CD4-positive, alpha-beta memory T cell (primary cell): Measurements from ENCODE around the gene MAOA. TPM values are rescaled to one million over a fixed set of nuclear protein-coding genes. Genes with fewer than 3 reads are reported as not detected.

Experiments
- CTCF ChIA-PET: fragments of 350-600 bp; sonication (Branson Sonifier 250); formaldehyde crosslinking; loops from one replicate; lab custom pipeline; 2021; ENCODE audit warnings: inconsistent platforms; ENCODE audit not compliant: partially characterized antibody; lab: Charles Lee
- POLR2A ChIA-PET: fragments of 350-600 bp; sonication (Branson Sonifier 250); formaldehyde crosslinking; loops from one replicate; lab custom pipeline; 2021; ENCODE audit not compliant: partially characterized antibody; lab: Charles Lee
- DNase-seq, 5 donors: peaks; one replicate each; pipeline versions ENCODE4 v3.0.0 to v3.0.0-alpha.2; 2020 to 2022; ENCODE audit warnings: mixed read lengths in 1 of 5
- H3K27ac ChIP-seq: one replicate; pipeline ENCODE4 v1.7.0; 2013; ENCODE audit warnings: low read depth, low read length
- H3K27me3 ChIP-seq: 2 replicates; pipeline ENCODE4 v1.7.0; 2013; ENCODE audit warnings: mild to moderate bottlenecking, low read length, moderate library complexity; ENCODE audit not compliant: insufficient read depth
- H3K36me3 ChIP-seq: 2 replicates; pipeline ENCODE4 v1.7.0; 2013; ENCODE audit warnings: mild to moderate bottlenecking, low read length, moderate library complexity; ENCODE audit not compliant: insufficient read depth
- H3K4me1 ChIP-seq: 2 replicates; pipeline ENCODE4 v1.7.0; 2013; ENCODE audit warnings: mild to moderate bottlenecking, low read length, moderate library complexity; ENCODE audit not compliant: insufficient read depth
- H3K4me3 ChIP-seq, 2 donors: one replicate each; pipeline ENCODE4 v1.7.0; 2013; ENCODE audit warnings: low read length in 2 of 2, mild to moderate bottlenecking in 1 of 2
- H3K9me3 ChIP-seq, 2 donors: one replicate each; pipeline ENCODE4 v1.7.0; 2013; ENCODE audit warnings: low read length in 2 of 2, control low read depth in 1 of 2; ENCODE audit not compliant: control insufficient read depth in 1 of 2
- H3K27ac Mint-ChIP-seq, 7 donors: one replicate each; pipeline ENCODE4 v1.8.0; 2020 to 2021; ENCODE audit warnings: mixed read lengths in 7 of 7, mild to moderate bottlenecking in 6 of 7, inconsistent platforms in 3 of 7, moderate library complexity in 3 of 7
- H3K27me3 Mint-ChIP-seq, 2 donors: one replicate each; pipeline ENCODE4 v1.8.0; 2020 to 2021; ENCODE audit warnings: mixed read lengths in 2 of 2
- H3K36me3 Mint-ChIP-seq, 2 donors: one replicate each; pipeline ENCODE4 v1.8.0; 2020 to 2021; ENCODE audit warnings: mixed read lengths in 2 of 2, inconsistent platforms in 1 of 2, mild to moderate bottlenecking in 1 of 2
- H3K4me1 Mint-ChIP-seq, 4 donors: one replicate each; pipeline ENCODE4 v1.8.0; 2020 to 2021; ENCODE audit warnings: mixed read lengths in 4 of 4, mild to moderate bottlenecking in 1 of 4
- H3K4me3 Mint-ChIP-seq, 8 donors: one replicate each; pipeline ENCODE4 v1.8.0; 2020 to 2021; ENCODE audit warnings: mixed read lengths in 8 of 8, mild to moderate bottlenecking in 7 of 8, moderate library complexity in 6 of 8, inconsistent platforms in 3 of 8
- H3K9me3 Mint-ChIP-seq, 8 donors: one replicate each; pipeline ENCODE4 v1.8.0; 2020 to 2021; ENCODE audit warnings: mixed read lengths in 8 of 8, mild to moderate bottlenecking in 5 of 8, inconsistent platforms in 3 of 8, moderate library complexity in 1 of 8
- intact Hi-C: fragments of 100-400 bp; cut with micrococcal nuclease; formaldehyde crosslinking; loops from one replicate; pipeline ENCODE4 v1.15.1; 2023
- polyA plus RNA-seq, 2 donors: library from polyadenylated mRNA; unstranded; fragments of 300-500 nt; fragmentation: Illumina TruSeq; gene quantifications; one replicate each; pipeline ENCODE4 v1.2.3, GENCODE V29; 2021
- total RNA-seq, 2 experiments: library from RNA; stranded (reverse); gene quantifications; one replicate each; pipeline ENCODE4 v1.2.3, GENCODE V29; 2021

Gene MAOA
- total and polyA plus RNA-seq, 4 experiments from 2014 or later = 0.09 to 6.2 TPM; not detected in 2

- Mint-ChIP-seq H3K27ac (no peak overlapping the region), H3K4me1 (no peaks in the 10 kb centered on the region), H3K9me3 (peaks cover 0 to 5% (median 0%) of the 10 kb centered on the region in 8 donors), H3K36me3 (no peaks in the 10 kb centered on the region), H3K4me3 (no peak overlapping the region), H3K27me3 (peaks cover 3 to 4% of the 10 kb centered on the region in 2 donors)
- Histone ChIP-seq H3K27me3 (no peaks in the 10 kb centered on the region), H3K4me3 (no peak overlapping the region), H3K4me1 (no peaks in the 10 kb centered on the region), H3K9me3 (no peaks in the 10 kb centered on the region), H3K36me3 (no peaks in the 10 kb centered on the region), H3K27ac (no peak overlapping the region)
- POLR2A ChIA-PET = no interaction called here
- DNase-seq = no peak
- CTCF ChIA-PET = no interaction called here
- intact Hi-C loops = no loop called here
These were observed 71.9 kb downstream of the MAOA start for GRCh38 chrX:43728002-43728401.

GRCh38 chrX:43728966-43729365, 72.9 kb downstream of the MAOA start:
- intact Hi-C loops = no loop called here

GRCh38 chrX:43731086-43731485, 75.0 kb downstream of the MAOA start:
- Histone ChIP-seq H3K27ac (no peak overlapping the region), H3K27me3 (no peaks in the 10 kb centered on the region), H3K4me3 (no peak overlapping the region), H3K9me3 (no peaks in the 10 kb centered on the region), H3K4me1 (no peaks in the 10 kb centered on the region), H3K36me3 (no peaks in the 10 kb centered on the region)
- ChIA-PET POLR2A (no interaction called here), CTCF (no interaction called here)
- Mint-ChIP-seq H3K9me3 (no peaks in the 10 kb centered on the region), H3K27me3 (peaks cover 3 to 4% of the 10 kb centered on the region in 2 donors), H3K4me1 (peaks cover 0 to 1% (median 0%) of the 10 kb centered on the region in 4 donors), H3K36me3 (no peaks in the 10 kb centered on the region), H3K27ac (no peak overlapping the region), H3K4me3 (no peak overlapping the region)
- DNase-seq = no peak
- intact Hi-C loops = no loop called here

More at GRCh38 chrX:43728966-43729365, 72.9 kb downstream of the MAOA start:
- Mint-ChIP-seq H3K4me1 (peaks cover 0 to 1% (median 0%) of the 10 kb centered on the region in 4 donors), H3K36me3 (no peaks in the 10 kb centered on the region), H3K27me3 (peaks cover 3 to 4% of the 10 kb centered on the region in 2 donors), H3K27ac (no peak overlapping the region), H3K4me3 (no peak overlapping the region), H3K9me3 (no peaks in the 10 kb centered on the region)
- Histone ChIP-seq H3K27ac (no peak overlapping the region), H3K4me3 (no peak overlapping the region), H3K27me3 (no peaks in the 10 kb centered on the region), H3K4me1 (no peaks in the 10 kb centered on the region), H3K36me3 (no peaks in the 10 kb centered on the region), H3K9me3 (no peaks in the 10 kb centered on the region)
- no peak for DNase-seq
- CTCF ChIA-PET = no interaction called here
- POLR2A ChIA-PET = no interaction called here

GRCh38 chrX:43733699-43734098, 77.6 kb downstream of the MAOA start:
- no peak for DNase-seq
- ChIA-PET POLR2A (no interaction called here), CTCF (no interaction called here)
- Histone ChIP-seq H3K36me3 (no peaks in the 10 kb centered on the region), H3K4me1 (no peaks in the 10 kb centered on the region), H3K9me3 (no peaks in the 10 kb centered on the region), H3K4me3 (no peak overlapping the region), H3K27me3 (no peaks in the 10 kb centered on the region), H3K27ac (no peak overlapping the region)
- Mint-ChIP-seq H3K9me3 (no peaks in the 10 kb centered on the region), H3K4me3 (no peak overlapping the region), H3K27ac (no peak overlapping the region), H3K27me3 (peaks cover 0 to 3% of the 10 kb centered on the region in 2 donors), H3K4me1 (peaks cover 0 to 1% (median 0%) of the 10 kb centered on the region in 4 donors), H3K36me3 (no peaks in the 10 kb centered on the region)
- intact Hi-C loops = no loop called here

- intact Hi-C loops = no loop called here
- Histone ChIP-seq H3K9me3 (no peaks in the 10 kb centered on the region), H3K4me1 (no peaks in the 10 kb centered on the region), H3K36me3 (no peaks in the 10 kb centered on the region), H3K27ac (no peak overlapping the region), H3K27me3 (no peaks in the 10 kb centered on the region), H3K4me3 (no peak overlapping the region)
- H3K27ac Mint-ChIP-seq = no peak overlapping the region
- ChIA-PET POLR2A (no interaction called here), CTCF (no interaction called here)
- H3K27me3 Mint-ChIP-seq = no peaks in the 10 kb centered on the region
- peaks cover 0 to 3% of the 10 kb centered on the region in 2 donors for H3K36me3 Mint-ChIP-seq
- peaks cover 0 to 1% (median 0%) of the 10 kb centered on the region in 4 donors for H3K4me1 Mint-ChIP-seq
- no peak overlapping the region for H3K4me3 Mint-ChIP-seq
- H3K9me3 Mint-ChIP-seq = no peaks in the 10 kb centered on the region
- DNase-seq = no peak
These were observed 78.3 kb downstream of the MAOA start for GRCh38 chrX:43734444-43734843.

GRCh38 chrX:43735534-43735933, 79.4 kb downstream of the MAOA start:
- DNase-seq = no peak
- Mint-ChIP-seq H3K9me3 (no peaks in the 10 kb centered on the region), H3K36me3 (peaks cover 0 to 3% of the 10 kb centered on the region in 2 donors), H3K27me3 (no peaks in the 10 kb centered on the region), H3K27ac (no peak overlapping the region), H3K4me1 (peaks cover 0 to 1% (median 0%) of the 10 kb centered on the region in 4 donors), H3K4me3 (no peak overlapping the region)
- no peaks in the 10 kb centered on the region for H3K9me3 ChIP-seq
- no peak overlapping the region for H3K27ac ChIP-seq
- no peaks in the 10 kb centered on the region for H3K4me1 ChIP-seq
- H3K27me3 ChIP-seq = no peaks in the 10 kb centered on the region
- ChIA-PET POLR2A (no interaction called here), CTCF (no interaction called here)
- H3K4me3 ChIP-seq = no peak overlapping the region
- intact Hi-C loops = no loop called here
- no peaks in the 10 kb centered on the region for H3K36me3 ChIP-seq

GRCh38 chrX:43735957-43736356, 79.9 kb downstream of the MAOA start:
- H3K27me3 Mint-ChIP-seq = no peaks in the 10 kb centered on the region
- no peak overlapping the region for H3K4me3 Mint-ChIP-seq
- intact Hi-C loops = no loop called here
- H3K4me1 ChIP-seq = no peaks in the 10 kb centered on the region
- no peak for DNase-seq
- POLR2A ChIA-PET = no interaction called here
- H3K4me1 Mint-ChIP-seq = peaks cover 0 to 1% (median 0%) of the 10 kb centered on the region in 4 donors
- no peaks in the 10 kb centered on the region for H3K36me3 ChIP-seq
- CTCF ChIA-PET = no interaction called here
- no peaks in the 10 kb centered on the region for H3K9me3 Mint-ChIP-seq
- no peaks in the 10 kb centered on the region for H3K9me3 ChIP-seq
- no peak overlapping the region for H3K4me3 ChIP-seq
- no peaks in the 10 kb centered on the region for H3K27me3 ChIP-seq
- no peak overlapping the region for H3K27ac ChIP-seq
- H3K36me3 Mint-ChIP-seq = peaks cover 0 to 3% of the 10 kb centered on the region in 2 donors
- no peak overlapping the region for H3K27ac Mint-ChIP-seq
